Activated naive CD8-positive, alpha-beta T cell treated with anti-CD3 and anti-CD28 coated beads, Interleukin-2, amount 50 U/mL, for 24 hours (primary cell): ENCODE data around the gene RNF141.

ENCODE experiments used
- ATAC-seq: fragments of 150-1000 bp; cut with Tn5 transposase; one replicate; pipeline ENCODE4 v1.10.0; 2021
- DNase-seq: peaks from one replicate; pipeline ENCODE4 v3.0.0; 2021
- H3K27ac Mint-ChIP-seq: one replicate; pipeline ENCODE4 v1.8.0; 2021; ENCODE audit warnings: mild to moderate bottlenecking, mixed read lengths
- H3K27me3 Mint-ChIP-seq: one replicate; pipeline ENCODE4 v1.8.0; 2021; ENCODE audit warnings: mixed read lengths
- H3K36me3 Mint-ChIP-seq: one replicate; pipeline ENCODE4 v1.8.0; 2021; ENCODE audit warnings: low read depth, mixed read lengths
- H3K4me1 Mint-ChIP-seq: one replicate; pipeline ENCODE4 v1.8.0; 2021; ENCODE audit warnings: mixed read lengths
- H3K4me3 Mint-ChIP-seq: one replicate; pipeline ENCODE4 v1.8.0; 2021; ENCODE audit warnings: mild to moderate bottlenecking, moderate library complexity, mixed read lengths
- H3K9me3 Mint-ChIP-seq: one replicate; pipeline ENCODE4 v1.8.0; 2021; ENCODE audit warnings: mixed read lengths

RNF141 gene

DNA sequence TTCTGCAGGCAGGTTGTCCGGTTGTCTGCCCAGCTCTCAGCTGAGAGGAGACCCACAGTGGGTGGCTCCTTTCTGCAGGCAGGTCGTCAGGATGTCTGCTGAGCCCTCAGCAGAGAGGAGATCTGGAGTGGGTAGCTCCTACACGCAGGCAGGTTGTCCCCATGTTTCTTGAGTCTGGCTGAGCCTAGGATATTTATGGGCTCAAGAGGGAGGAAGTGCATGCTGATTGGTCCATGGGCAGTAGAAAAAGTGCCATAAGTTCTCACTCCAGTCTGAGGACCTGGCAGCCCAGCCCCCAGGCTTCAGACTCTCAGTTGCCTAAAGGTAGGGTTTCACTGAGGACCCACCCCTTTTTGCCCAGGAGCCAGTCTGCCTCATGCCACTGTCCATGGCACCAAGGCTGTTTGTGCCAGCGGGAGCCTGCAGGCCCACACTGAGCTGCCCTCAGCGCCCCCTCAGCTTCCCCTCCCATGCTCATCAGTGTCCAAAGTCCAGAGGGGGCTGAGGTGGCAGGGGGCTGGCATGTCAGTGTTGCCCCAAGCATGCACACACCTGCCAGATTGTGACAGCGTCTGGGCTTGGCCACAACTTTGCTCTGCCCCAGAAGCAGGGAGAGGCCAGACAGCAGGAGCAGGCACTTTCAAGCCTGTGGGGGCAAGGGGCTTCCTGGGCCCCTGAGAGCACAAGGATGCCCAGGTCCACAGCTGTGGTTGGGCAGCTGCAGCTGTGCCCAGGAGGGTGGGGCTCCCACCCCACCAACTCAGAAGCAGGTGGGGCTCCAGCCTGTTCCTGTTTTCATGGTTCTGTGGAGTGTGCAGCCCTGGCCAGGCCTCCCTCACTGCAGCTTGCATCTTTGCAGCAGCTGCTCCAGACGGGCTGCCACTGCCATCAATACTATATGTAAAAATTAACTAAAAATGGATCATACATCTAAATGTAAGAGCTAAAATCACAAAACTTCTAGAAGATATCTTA lies 3.8 kb upstream of the RNF141 start:
- peaks cover under 1% of the 10 kb centered on the region for H3K27me3 Mint-ChIP-seq
- no peak overlapping the region for H3K4me3 Mint-ChIP-seq
- ATAC-seq = no peak
- H3K27ac Mint-ChIP-seq = no peak overlapping the region
- no peaks in the 10 kb centered on the region for H3K9me3 Mint-ChIP-seq
- H3K36me3 Mint-ChIP-seq = no peaks in the 10 kb centered on the region
- no peak for DNase-seq
- peaks cover 18% of the 10 kb centered on the region for H3K4me1 Mint-ChIP-seq

DNA sequence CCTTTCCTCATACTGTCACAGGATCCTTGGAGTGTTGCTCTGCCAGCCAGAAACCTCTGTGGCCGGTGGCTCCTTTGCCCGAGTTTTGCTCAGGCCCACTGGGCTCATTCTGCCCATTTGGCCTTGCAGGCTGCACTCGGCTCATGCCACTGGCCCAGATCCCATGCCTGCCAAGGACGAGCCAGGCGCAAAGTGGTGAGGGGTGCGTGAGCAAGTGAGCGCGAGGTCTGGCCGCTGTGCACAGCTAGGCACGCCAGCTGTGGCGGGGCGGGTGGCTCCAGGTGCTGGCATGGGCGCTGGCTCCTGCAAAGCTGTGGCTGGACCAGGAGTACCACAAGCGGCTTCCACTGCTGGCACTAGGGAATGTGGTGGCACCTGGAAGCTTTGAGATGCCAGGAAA lies 2.8 kb upstream of the RNF141 start:
- peaks cover 26% of the 10 kb centered on the region for H3K4me1 Mint-ChIP-seq
- no peaks in the 10 kb centered on the region for H3K27me3 Mint-ChIP-seq
- ATAC-seq = no peak
- no peak overlapping the region for H3K27ac Mint-ChIP-seq
- no peak for DNase-seq
- no peak overlapping the region for H3K4me3 Mint-ChIP-seq
- H3K36me3 Mint-ChIP-seq = no peaks in the 10 kb centered on the region
- H3K9me3 Mint-ChIP-seq = no peaks in the 10 kb centered on the region

GRCh38 chr11:10542776-10543175 lies 1.8 kb upstream of the RNF141 start:
- Mint-ChIP-seq H3K36me3 (no peaks in the 10 kb centered on the region), H3K9me3 (no peaks in the 10 kb centered on the region), H3K4me1 (peaks cover 29% of the 10 kb centered on the region), H3K4me3 (no peak overlapping the region), H3K27me3 (no peaks in the 10 kb centered on the region), H3K27ac (no peak overlapping the region)
- no peak for DNase-seq
- ATAC-seq = no peak

GRCh38 chr11:10541561-10541930 lies 559 bp upstream of the RNF141 start:
- Mint-ChIP-seq H3K9me3 (no peaks in the 10 kb centered on the region), H3K27ac (peak overlapping the region; percentile 76), H3K4me3 (peak overlapping the region; percentile 86), H3K4me1 (peaks cover 34% of the 10 kb centered on the region), H3K36me3 (no peaks in the 10 kb centered on the region), H3K27me3 (no peaks in the 10 kb centered on the region)
- ATAC-seq = no peak
- DNase-seq = no peak

- H3K4me1 Mint-ChIP-seq = peaks cover 41% of the 10 kb centered on the region
- peak overlapping the region; percentile 86 for H3K4me3 Mint-ChIP-seq
- peak overlapping the region; percentile 76 for H3K27ac Mint-ChIP-seq
- H3K9me3 Mint-ChIP-seq = no peaks in the 10 kb centered on the region
- H3K36me3 Mint-ChIP-seq = no peaks in the 10 kb centered on the region
- ATAC-seq (peak; percentile 8), DNase-seq (no peak)
- H3K27me3 Mint-ChIP-seq = no peaks in the 10 kb centered on the region
Observed at GRCh38 chr11:10540546-10540914, 457 bp downstream of the RNF141 start.

DNA sequence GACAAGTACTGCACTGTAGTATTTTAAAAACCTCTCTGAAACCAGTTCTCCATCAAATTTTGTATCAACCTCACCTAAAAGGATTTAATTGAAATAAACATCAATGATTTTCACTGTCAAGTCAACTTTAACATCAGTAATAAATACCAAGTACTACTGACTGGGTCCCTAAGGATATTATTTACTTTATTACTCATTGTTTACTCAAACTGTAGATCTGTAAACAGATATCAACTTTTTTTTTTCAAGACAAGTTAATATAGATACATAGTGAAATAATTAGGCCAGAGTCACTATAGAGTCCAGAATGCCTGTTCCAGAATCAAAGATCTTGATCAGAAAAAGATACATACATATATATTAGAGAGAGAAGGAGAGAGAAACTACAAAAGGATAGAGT lies 1.6 kb downstream of the RNF141 start:
- H3K9me3 Mint-ChIP-seq = no peaks in the 10 kb centered on the region
- peak overlapping the region; percentile 86 for H3K4me3 Mint-ChIP-seq
- H3K4me1 Mint-ChIP-seq = peaks cover 41% of the 10 kb centered on the region
- H3K36me3 Mint-ChIP-seq = no peaks in the 10 kb centered on the region
- H3K27ac Mint-ChIP-seq = no peak overlapping the region
- DNase-seq (no peak), ATAC-seq (no peak)
- no peaks in the 10 kb centered on the region for H3K27me3 Mint-ChIP-seq

- no peak overlapping the region for H3K27ac Mint-ChIP-seq
Observed at GRCh38 chr11:10538924-10539323, 2.1 kb downstream of the RNF141 start.

DNA sequence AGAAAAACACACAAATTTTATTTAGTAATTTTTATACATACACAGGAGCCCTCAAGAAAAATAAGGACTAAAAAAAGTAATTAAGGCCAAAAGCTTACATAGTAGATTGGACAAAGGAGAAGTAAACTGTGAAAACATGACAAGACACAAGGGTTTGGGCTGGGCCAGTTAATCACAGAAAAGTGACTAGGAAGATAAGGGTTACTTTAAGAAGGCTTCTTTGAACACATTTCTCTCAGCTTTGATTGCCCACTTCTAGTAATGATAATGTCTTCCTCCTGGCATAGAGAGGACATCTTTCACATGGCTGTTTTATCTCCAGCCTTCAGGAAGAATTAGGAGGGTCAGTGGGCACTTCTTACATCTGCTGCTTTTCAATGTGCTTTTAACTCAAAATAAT lies 3.4 kb downstream of the RNF141 start:
- Mint-ChIP-seq H3K4me1 (peaks cover 41% of the 10 kb centered on the region), H3K4me3 (no peak overlapping the region), H3K36me3 (no peaks in the 10 kb centered on the region), H3K9me3 (no peaks in the 10 kb centered on the region), H3K27ac (no peak overlapping the region), H3K27me3 (no peaks in the 10 kb centered on the region)
- no peak for DNase-seq
- ATAC-seq = no peak

More at GRCh38 chr11:10538924-10539323, 2.1 kb downstream of the RNF141 start:
- Mint-ChIP-seq H3K9me3 (no peaks in the 10 kb centered on the region), H3K27me3 (no peaks in the 10 kb centered on the region), H3K36me3 (no peaks in the 10 kb centered on the region), H3K4me1 (peaks cover 41% of the 10 kb centered on the region), H3K4me3 (no peak overlapping the region)
- ATAC-seq (no peak), DNase-seq (no peak)

DNA sequence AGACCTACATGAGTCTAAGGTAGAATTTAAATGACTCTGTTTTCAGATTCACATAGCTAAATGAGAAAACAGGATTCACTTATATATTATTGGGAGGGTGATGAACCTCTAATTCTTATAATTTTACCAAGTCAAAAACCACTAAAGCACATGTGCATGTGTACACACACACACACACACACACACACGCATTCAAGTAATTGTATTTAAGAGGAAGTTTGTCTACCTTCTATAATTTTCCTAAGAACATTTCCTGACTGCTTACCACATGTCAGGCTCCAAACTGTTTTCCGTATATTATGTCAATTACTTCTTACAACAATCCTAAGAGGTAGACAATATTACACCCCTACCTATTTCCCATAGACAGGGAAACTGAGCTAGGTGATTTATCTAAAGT lies 6.7 kb downstream of the RNF141 start:
- DNase-seq = no peak
- Mint-ChIP-seq H3K27ac (no peak overlapping the region), H3K27me3 (no peaks in the 10 kb centered on the region), H3K9me3 (no peaks in the 10 kb centered on the region), H3K4me3 (no peak overlapping the region), H3K36me3 (peaks cover 7% of the 10 kb centered on the region), H3K4me1 (peaks cover 23% of the 10 kb centered on the region)
- no peak for ATAC-seq

- Mint-ChIP-seq H3K9me3 (no peaks in the 10 kb centered on the region), H3K4me3 (no peak overlapping the region), H3K27me3 (no peaks in the 10 kb centered on the region), H3K36me3 (peaks cover 12% of the 10 kb centered on the region), H3K27ac (no peak overlapping the region), H3K4me1 (peaks cover 18% of the 10 kb centered on the region)
- DNase-seq (no peak), ATAC-seq (no peak)
Observed at GRCh38 chr11:10533323-10533722, 7.7 kb downstream of the RNF141 start.

- H3K27ac Mint-ChIP-seq = no peak overlapping the region
Observed at GRCh38 chr11:10532526-10532925, 8.5 kb downstream of the RNF141 start.

GRCh38 chr11:10529279-10529678 lies 11.7 kb downstream of the RNF141 start:
- H3K9me3 Mint-ChIP-seq = no peaks in the 10 kb centered on the region
- H3K27ac Mint-ChIP-seq = no peak overlapping the region
- DNase-seq (no peak), ATAC-seq (no peak)
- H3K27me3 Mint-ChIP-seq = no peaks in the 10 kb centered on the region
- H3K4me3 Mint-ChIP-seq = no peak overlapping the region
- peaks cover 20% of the 10 kb centered on the region for H3K4me1 Mint-ChIP-seq
- peaks cover 31% of the 10 kb centered on the region for H3K36me3 Mint-ChIP-seq

More at GRCh38 chr11:10532526-10532925, 8.5 kb downstream of the RNF141 start:
- Mint-ChIP-seq H3K27me3 (no peaks in the 10 kb centered on the region), H3K9me3 (no peaks in the 10 kb centered on the region), H3K4me1 (peaks cover 19% of the 10 kb centered on the region), H3K36me3 (peaks cover 12% of the 10 kb centered on the region), H3K4me3 (no peak overlapping the region)
- no peak for DNase-seq
- no peak for ATAC-seq

DNA sequence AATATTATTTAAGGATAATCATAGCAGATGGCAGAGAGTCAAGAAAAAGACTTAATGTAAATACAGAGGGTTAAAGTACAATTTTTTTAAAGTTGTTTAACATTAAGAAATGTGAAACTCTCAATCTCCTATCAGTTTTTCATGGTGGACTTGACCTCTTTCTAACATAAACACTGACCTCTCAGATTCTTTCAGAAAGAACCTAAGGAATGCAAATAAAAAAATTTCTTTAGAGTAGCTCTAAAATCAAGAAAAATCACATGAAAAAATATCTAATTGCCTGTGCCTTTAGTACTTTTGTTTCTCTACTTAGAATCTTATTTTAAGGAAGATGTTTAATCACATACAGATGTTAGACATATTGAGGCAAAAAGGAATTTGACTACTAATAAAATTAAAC lies 12.9 kb downstream of the RNF141 start:
- Mint-ChIP-seq H3K27me3 (no peaks in the 10 kb centered on the region), H3K27ac (no peak overlapping the region), H3K36me3 (peaks cover 35% of the 10 kb centered on the region), H3K4me3 (no peak overlapping the region), H3K9me3 (no peaks in the 10 kb centered on the region), H3K4me1 (peaks cover 20% of the 10 kb centered on the region)
- DNase-seq = no peak
- ATAC-seq = no peak

- peaks cover 20% of the 10 kb centered on the region for H3K4me1 Mint-ChIP-seq
- no peaks in the 10 kb centered on the region for H3K27me3 Mint-ChIP-seq
- ATAC-seq (peak; percentile 99), DNase-seq (no peak)
- peak overlapping the region; percentile 21 for H3K4me3 Mint-ChIP-seq
- H3K27ac Mint-ChIP-seq = peak overlapping the region; percentile 60
- H3K36me3 Mint-ChIP-seq = peaks cover 33% of the 10 kb centered on the region
- H3K9me3 Mint-ChIP-seq = no peaks in the 10 kb centered on the region
Observed at GRCh38 chr11:10526974-10527918, 13.7 kb downstream of the RNF141 start.

DNA sequence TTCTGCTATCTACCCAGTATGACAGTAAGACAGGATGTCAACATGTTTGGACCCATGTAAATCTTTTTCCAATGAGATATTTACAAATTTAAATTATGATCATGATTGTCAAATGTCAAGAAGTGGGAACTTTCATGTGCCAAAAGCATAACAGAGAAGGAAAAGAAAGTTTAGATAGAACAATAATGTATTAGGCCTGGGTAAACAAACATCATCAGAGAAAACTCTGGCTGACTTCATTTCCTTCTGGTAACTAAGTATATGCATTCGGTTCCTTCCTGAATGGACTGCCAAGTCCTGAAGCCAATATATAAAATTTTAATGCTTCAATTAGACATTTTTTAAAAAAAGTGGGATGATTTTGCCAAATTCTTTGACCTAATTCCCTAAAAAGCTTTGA lies 16.5 kb downstream of the RNF141 start:
- no peaks in the 10 kb centered on the region for H3K27me3 Mint-ChIP-seq
- peaks cover 34% of the 10 kb centered on the region for H3K36me3 Mint-ChIP-seq
- H3K4me3 Mint-ChIP-seq = no peak overlapping the region
- no peak overlapping the region for H3K27ac Mint-ChIP-seq
- no peaks in the 10 kb centered on the region for H3K9me3 Mint-ChIP-seq
- peaks cover 20% of the 10 kb centered on the region for H3K4me1 Mint-ChIP-seq
- DNase-seq = no peak
- no peak for ATAC-seq
